Stimulated activated CD8-positive, alpha-beta memory T cell treated with anti-CD3 and anti-CD28 coated beads, Interleukin-4, amount 100 ng/mL, for 48 hours (primary cell): ENCODE data around the gene DHDH.
"Not testable (repeated sequence)": the region's sequence is repeated elsewhere in the genome, so short reads cannot be mapped to it uniquely, and the experiment has no call there.

Experiments used
- DNase-seq: peaks from one replicate; pipeline ENCODE4 v3.0.0-alpha.2; 2020

DHDH gene

GRCh38 chr19:48933382-48933932 lies at the start of gene DHDH:
TSS of gene DHDH (plus strand) at chr19:48933699. CDS start at chr19:48933722, 23 bp downstream.
- DNase-seq, result peak; percentile 85

- no peak for DNase-seq
Measured at GRCh38 chr19:48883726-48884125, 49.8 kb upstream of the DHDH start.

GRCh38 chr19:48887861-48888612 lies 45.5 kb upstream of the DHDH start:
- no peak for DNase-seq

- not testable (repeated sequence) for DNase-seq
Measured at GRCh38 chr19:48889496-48889895, 44.0 kb upstream of the DHDH start.

- no peak for DNase-seq
Measured at GRCh38 chr19:48890551-48890950, 42.9 kb upstream of the DHDH start.

- DNase-seq, result no peak
Measured at GRCh38 chr19:48895226-48895625, 38.3 kb upstream of the DHDH start.

- DNase-seq, result peak; percentile 81
Measured at GRCh38 chr19:48896191-48896720, 37.2 kb upstream of the DHDH start.

- DNase-seq, result no peak
Measured at GRCh38 chr19:48897181-48897580, 36.3 kb upstream of the DHDH start.

- not testable (repeated sequence) for DNase-seq
Measured at GRCh38 chr19:48899386-48899749, 34.1 kb upstream of the DHDH start.

GRCh38 chr19:48899781-48900476 lies 33.6 kb upstream of the DHDH start, which contains the start of gene NUCB1:
TSS of gene NUCB1 (plus strand) at chr19:48900312. CDS start at chr19:48900797, 485 bp downstream.
- peak; percentile 100 for DNase-seq

GRCh38 chr19:48900477-48901406 lies 32.8 kb upstream of the DHDH start:
- DNase-seq, result peak; percentile 35

- not testable (repeated sequence) for DNase-seq
Measured at GRCh38 chr19:48902291-48902690, 31.2 kb upstream of the DHDH start.

- DNase-seq, result not testable (repeated sequence)
Measured at GRCh38 chr19:48903788-48904187, 29.7 kb upstream of the DHDH start.

- no peak for DNase-seq
Measured at GRCh38 chr19:48905664-48906063, 27.8 kb upstream of the DHDH start.

GRCh38 chr19:48906324-48906723 lies 27.2 kb upstream of the DHDH start:
- DNase-seq, result no peak

GRCh38 chr19:48907671-48908070 lies 25.8 kb upstream of the DHDH start:
- DNase-seq, result no peak

GRCh38 chr19:48909424-48910077 lies 23.9 kb upstream of the DHDH start:
- not testable (repeated sequence) for DNase-seq

GRCh38 chr19:48910803-48911202 lies 22.7 kb upstream of the DHDH start:
- DNase-seq, result no peak

GRCh38 chr19:48913114-48913889 lies 20.2 kb upstream of the DHDH start:
- DNase-seq, result peak; percentile 34

GRCh38 chr19:48914181-48914580 lies 19.3 kb upstream of the DHDH start:
- DNase-seq, result no peak

GRCh38 chr19:48915757-48916156 lies 17.7 kb upstream of the DHDH start:
- no peak for DNase-seq
